HG03139 (cell line): ENCODE measurements around the gene SAMD8.

ENCODE experiments used
- ATAC-seq: cut with Tn5 transposase; IDR thresholded peaks from one replicate; pipeline ENCODE4 v1.9.1; 2021; ENCODE audit not compliant: unreplicated experiment

The SAMD8 gene

GRCh38 chr10:75111365-75111906, at the start of gene SAMD8:
Gene SAMD8 (plus strand): TSS chr10:75111656. CDS start chr10:75150529, 38,873 bp downstream.
- peak; percentile 67 for ATAC-seq

GRCh38 chr10:75061709-75062505, 49.5 kb upstream of the SAMD8 start:
- no peak for ATAC-seq

DNA sequence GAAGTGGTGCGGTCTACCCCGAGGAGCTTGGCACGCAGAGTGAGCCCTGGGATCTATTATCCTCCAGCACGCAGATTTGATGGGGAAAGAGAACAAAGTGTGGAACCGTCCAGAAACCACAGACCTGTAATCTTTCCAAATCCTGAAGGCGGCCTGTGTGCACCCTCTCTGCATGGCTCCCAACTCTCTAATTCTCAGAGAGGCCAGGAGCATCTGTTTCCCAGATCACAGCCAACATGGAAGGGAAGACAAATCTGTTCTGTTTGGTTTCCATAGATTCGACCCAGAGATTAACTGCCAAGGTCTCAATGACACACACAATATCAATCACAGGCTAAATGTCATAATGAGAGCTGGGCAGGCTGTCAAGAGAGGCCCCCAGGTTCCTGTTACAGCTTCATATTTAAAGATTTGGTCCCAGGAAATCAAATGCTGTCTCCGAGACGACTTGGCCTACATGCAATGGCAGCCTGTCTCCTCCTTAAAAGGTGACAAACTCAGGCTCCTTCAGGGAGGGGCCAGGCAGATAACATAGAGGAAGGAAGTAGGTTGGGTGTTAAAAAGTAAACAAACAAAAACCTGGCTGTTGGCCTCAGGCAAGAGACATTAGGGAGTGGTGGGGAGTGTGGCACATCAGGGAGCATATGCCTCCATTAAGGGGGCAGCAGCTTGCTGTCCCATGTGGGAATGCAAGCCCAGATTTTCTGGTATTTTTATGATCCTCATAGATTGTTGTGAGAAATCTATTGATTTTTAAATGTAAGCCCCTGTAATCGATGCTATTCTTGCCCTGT, 48.8 kb upstream of the SAMD8 start:
- ATAC-seq: no peak

GRCh38 chr10:75063461-75064230, 47.8 kb upstream of the SAMD8 start:
- no peak for ATAC-seq

DNA sequence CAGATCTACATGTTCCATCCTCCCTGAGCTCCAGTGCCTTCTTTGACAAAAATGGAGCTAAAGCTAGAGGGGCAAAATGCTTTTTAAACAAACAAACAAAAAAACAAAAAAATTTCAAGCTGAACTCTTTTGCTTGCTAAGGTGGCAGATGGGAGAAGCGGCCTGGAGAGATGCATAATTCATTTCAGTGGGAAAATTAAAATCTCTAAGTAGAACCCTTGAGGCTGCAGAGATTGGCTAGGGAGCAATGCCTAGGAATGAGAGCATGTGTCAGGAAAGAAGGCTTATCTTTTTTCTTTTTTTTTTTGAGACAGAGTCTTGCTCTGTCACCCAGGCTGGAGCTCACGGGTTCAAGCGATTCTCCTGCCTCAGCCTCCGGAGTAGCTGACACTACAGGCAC, 46.4 kb upstream of the SAMD8 start:
- ATAC-seq: no peak

- no peak for ATAC-seq
Observed at GRCh38 chr10:75066271-75066670, 45.2 kb upstream of the SAMD8 start.

- ATAC-seq: no peak
Observed at GRCh38 chr10:75067272-75067671, 44.2 kb upstream of the SAMD8 start.

- no peak for ATAC-seq
Observed at GRCh38 chr10:75068523-75068922, 42.9 kb upstream of the SAMD8 start.

DNA sequence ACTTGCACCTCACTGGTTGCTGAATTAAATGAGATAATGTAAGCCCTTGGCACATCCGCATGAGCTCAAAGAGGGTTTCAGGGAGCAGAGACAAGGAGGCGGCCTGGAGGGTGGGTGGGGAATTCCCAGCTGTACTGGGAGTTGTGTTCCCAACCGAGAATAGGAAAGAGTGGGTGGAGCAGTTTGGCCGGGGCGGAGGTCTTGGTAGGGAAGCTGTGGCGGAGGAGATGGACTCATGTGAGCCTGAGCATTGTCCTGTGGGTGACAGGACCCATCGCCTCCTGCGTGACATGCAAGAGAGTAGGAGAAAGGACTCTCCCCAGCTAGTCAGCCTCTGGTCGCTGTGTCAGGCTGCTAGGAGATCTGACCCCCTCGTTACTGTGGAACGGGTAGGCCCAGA, 41.0 kb upstream of the SAMD8 start:
- ATAC-seq: no peak

DNA sequence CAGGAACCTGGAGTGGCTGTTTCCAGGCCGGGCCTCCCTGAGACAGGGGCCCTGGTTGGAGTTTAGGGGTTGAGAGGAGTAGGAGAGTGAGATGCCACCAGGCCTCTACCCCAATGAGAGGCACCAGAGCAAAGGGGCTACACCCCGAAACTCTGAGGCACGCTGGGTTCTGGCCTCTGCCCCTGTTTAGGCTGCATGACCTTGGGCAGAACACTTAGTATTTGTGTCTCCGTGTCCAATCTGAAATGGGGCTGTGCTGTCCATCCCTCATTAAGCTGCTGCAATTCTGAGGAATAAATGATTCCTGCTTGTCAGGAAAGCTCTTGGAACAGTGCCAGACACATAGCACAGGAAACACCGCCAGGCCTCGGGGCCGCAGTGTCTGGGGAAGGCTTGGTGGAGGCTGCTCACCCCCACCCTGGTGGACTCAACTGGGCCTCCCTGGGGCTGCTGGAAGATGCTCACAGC, 40.5 kb upstream of the SAMD8 start:
- ATAC-seq: no peak

DNA sequence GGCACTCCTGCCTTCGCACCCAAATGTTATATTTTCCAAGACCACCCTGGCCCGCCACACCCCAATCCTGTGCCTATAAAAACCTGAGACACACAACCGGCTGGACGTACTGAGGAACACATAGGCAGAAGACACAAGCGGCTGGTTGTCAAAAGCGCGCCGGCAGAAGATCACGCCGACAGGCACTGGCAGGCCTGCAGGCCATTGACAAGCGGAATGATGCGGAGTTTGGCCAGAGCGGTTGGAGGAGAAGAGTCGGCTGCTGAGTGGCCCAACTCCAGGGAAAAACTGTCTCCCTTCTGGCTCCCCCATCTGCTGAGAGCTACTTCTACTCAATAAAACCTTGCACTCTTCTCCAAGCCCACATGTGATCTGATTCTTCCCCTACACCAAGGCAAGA, 39.7 kb upstream of the SAMD8 start:
- no peak for ATAC-seq

DNA sequence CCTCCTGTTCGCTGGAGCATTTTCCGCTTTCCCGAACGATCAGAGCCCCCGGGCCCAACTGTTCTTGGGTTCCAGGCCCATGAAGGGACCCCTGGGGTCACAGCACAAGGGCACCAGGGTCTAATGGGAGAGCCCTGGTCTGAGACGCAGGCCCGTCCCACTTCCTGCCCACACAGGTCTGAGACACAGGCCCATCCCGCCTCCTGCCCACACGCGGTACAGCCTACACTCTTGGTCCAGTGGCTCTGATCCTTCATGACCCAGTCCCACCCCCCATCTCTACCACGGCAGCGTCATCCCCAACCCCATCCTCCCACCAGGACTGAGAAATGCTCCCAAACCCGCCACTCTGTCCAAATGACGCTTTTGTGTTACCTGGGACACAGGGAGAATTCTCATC, 38.7 kb upstream of the SAMD8 start:
- ATAC-seq: no peak

- no peak for ATAC-seq
Observed at GRCh38 chr10:75073442-75073841, 38.0 kb upstream of the SAMD8 start.

DNA sequence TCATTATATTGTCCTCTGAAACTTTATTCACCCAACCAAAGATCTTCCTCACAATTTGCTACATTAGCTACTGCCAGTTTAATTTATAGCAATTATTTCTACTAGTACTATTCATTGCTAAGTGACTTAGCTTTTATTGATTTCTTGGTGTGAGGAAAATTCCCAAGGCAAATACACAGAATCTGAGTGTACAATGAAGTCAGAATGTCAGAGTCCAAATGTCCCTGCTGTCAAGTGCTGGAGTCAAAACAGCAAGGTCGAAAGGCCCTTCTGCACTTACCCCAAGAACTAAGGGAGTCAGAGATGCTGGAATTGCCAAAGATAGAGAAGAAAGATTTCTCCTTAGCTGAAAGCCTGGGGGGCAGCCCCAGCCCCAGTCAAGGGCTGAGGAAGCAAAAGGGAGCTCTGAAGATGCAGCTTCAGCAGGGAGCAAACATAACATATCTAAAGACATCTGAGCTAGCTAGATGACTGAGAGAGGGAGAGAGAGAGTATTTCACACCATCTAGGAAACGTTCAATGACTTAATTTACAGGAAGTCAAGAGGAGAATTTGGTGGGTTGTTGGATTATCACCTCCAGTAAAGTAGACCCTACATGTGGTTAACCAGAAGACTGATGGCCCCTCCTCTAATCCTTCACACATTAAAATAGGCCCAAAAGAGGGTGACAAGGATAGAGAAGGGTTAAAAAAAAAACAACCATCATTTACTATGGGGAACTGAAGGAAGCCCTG, 36.6 kb upstream of the SAMD8 start:
- no peak for ATAC-seq

DNA sequence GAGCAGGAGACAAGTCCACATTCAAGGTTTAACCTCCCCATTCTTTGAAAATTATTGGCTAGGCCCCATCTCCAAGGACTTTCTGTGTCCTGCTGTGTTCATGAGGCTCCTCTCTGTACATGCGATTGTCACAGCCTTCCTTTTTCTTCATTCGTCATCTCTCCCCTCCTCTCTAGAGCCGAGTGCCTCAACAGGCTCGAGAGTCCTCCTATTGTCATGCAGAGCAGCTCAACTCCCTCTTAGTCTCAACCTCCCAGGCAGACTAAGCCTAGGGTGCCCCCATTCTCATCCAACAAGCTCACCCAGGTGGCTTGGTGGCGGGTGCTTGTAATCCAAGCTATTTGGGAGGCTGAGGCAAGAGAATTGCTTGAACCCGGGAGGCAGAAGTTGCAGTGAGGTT, 35.1 kb upstream of the SAMD8 start:
- ATAC-seq: no peak

- ATAC-seq: no peak
Observed at GRCh38 chr10:75079436-75080083, 31.9 kb upstream of the SAMD8 start.

DNA sequence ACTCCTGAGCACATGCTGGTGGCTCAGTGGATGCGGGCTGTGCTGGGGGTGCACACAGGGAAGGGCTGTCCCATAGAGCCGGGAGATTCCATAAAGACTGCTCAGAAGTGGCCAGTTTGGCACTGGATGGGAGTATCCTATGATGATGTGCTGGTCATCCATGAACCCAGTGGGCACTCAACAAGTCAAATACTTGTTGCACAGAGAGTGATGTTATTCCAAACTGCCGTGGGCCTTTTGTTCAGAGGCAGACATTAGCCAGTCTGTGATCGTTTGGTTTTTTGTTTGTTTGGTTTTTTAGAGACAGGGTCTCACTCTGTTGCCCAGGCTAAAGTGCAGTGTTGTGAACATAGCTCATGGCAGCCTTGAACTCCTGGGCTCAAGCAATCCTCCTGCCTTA, 30.9 kb upstream of the SAMD8 start:
- ATAC-seq: no peak

DNA sequence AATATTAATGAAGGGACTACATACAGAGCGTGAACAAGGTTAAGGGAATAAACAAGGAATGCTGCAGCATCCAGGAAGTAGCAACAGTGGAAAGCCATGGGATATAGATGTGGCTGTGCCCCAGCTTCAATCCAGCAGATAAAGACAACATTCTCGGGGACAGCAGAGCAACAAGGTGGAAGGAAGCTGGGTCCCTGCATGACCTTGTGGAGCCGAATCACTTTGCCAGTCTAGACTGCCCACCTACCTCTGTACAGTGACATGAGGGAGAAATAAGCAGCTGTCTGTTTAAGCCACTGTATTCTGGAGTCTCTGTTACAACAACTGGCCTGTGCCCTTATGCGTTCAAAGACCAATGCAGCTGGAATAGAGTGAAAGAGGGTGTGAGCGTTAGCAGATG, 30.1 kb upstream of the SAMD8 start:
- ATAC-seq: no peak

- no peak for ATAC-seq
Observed at GRCh38 chr10:75083972-75084833, 27.3 kb upstream of the SAMD8 start.
